Fibroblast of lung (primary cell): ENCODE results near the gene MED15. TPM values are rescaled to one million over a fixed set of nuclear protein-coding genes. Genes with fewer than 3 reads are reported as not detected.

Source experiments
- DNase-seq, 2 donors: peaks; one replicate each; pipeline versions ENCODE4 v3.0.0 to v3.0.0-alpha.2; 2010; ENCODE audit warnings: low read depth in 2 of 2
- H2AFZ ChIP-seq: 2 replicates; pipeline ENCODE4 v1.5.1; 2012; ENCODE audit warnings: low read length, control low read depth, inconsistent platforms
- H3K27ac ChIP-seq: 2 replicates; pipeline ENCODE4 v1.5.1; 2011; ENCODE audit warnings: low read length, control low read depth; ENCODE audit not compliant: insufficient read depth
- H3K27me3 ChIP-seq: 2 replicates; pipeline ENCODE4 v1.5.1; 2011; ENCODE audit warnings: mild to moderate bottlenecking, low read length; ENCODE audit not compliant: control insufficient read depth, insufficient read depth
- H3K36me3 ChIP-seq: 2 replicates; pipeline ENCODE4 v1.5.1; 2011; ENCODE audit warnings: low read length; ENCODE audit not compliant: control insufficient read depth, insufficient read depth
- H3K4me1 ChIP-seq: 2 replicates; pipeline ENCODE4 v1.5.1; 2011; ENCODE audit warnings: low read length; ENCODE audit not compliant: control insufficient read depth, insufficient read depth; ENCODE audit errors: extremely low read depth
- H3K4me2 ChIP-seq: 2 replicates; pipeline ENCODE4 v1.5.1; 2011; ENCODE audit warnings: low read length, control low read depth; ENCODE audit not compliant: insufficient read depth; ENCODE audit errors: extremely low read depth
- H3K4me3 ChIP-seq, 4 experiments: fragments of 200-600 bp in 1 of 4; sonication (generic) in 1 of 4; replicated peaks in 1 of 4; 2 replicates each; pipeline ENCODE4 v1.5.1; 2011 to 2016; ENCODE audit warnings: low read length in 4 of 4, low read depth in 3 of 4, mild to moderate bottlenecking in 3 of 4, control low read depth in 2 of 4, inconsistent platforms in 1 of 4, mixed read lengths in 1 of 4; ENCODE audit not compliant: insufficient read depth in 1 of 4; ENCODE audit errors: control extremely low read depth in 1 of 4
- H3K79me2 ChIP-seq: 2 replicates; pipeline ENCODE4 v1.5.1; 2012; ENCODE audit warnings: mild to moderate bottlenecking, low read length, inconsistent platforms; ENCODE audit not compliant: control insufficient read depth, insufficient read depth
- H3K9ac ChIP-seq: 2 replicates; pipeline ENCODE4 v1.5.1; 2011; ENCODE audit warnings: mild to moderate bottlenecking, low read length, control low read depth; ENCODE audit not compliant: insufficient read depth
- H3K9me3 ChIP-seq: 2 replicates; pipeline ENCODE4 v1.5.1; 2012; ENCODE audit warnings: low read depth, low read length; ENCODE audit not compliant: control insufficient read depth, insufficient read depth
- H4K20me1 ChIP-seq: 2 replicates; pipeline ENCODE4 v1.5.1; 2011; ENCODE audit warnings: low read length; ENCODE audit not compliant: control insufficient read depth, insufficient read depth; ENCODE audit errors: extremely low read depth
- EZH2 ChIP-seq: IDR thresholded peaks from 2 replicates; pipeline ENCODE4 v1.5.1; 2012; ENCODE audit warnings: low read length, control low read depth, mild to moderate bottlenecking; ENCODE audit errors: missing control alignments
- polyA plus RNA-seq, 2 donors: library from polyadenylated mRNA; depleted of rRNA in 1 of 2; stranded (reverse) in 1 of 2; unstranded in 1 of 2; fragments of >200 nt; gene quantifications; 2 replicates each; pipeline ENCODE4 v1.2.1, GENCODE V29; 2011 to 2012; ENCODE audit warnings: missing spikeins in 1 of 2
- total RNA-seq: library from RNA; depleted of rRNA; stranded (reverse); fragments of >200 nt; gene quantifications from 2 replicates; pipeline ENCODE4 v1.2.1, GENCODE V29; 2014
- TF ChIP-seq, protein P1 (sequence below), 2 donors: IDR thresholded peaks in 1 of 2; conservative IDR thresholded peaks in 1 of 2; 1 replicate in 1 of 2; 2 replicates in 1 of 2; pipeline ENCODE4 v1.5.1; 2011 to 2012; ENCODE audit warnings: low read length in 2 of 2, control low read depth in 1 of 2, inconsistent platforms in 1 of 2, low read depth in 1 of 2, mild to moderate bottlenecking in 1 of 2

MED15 gene
- total and polyA plus RNA-seq, 2 donors (not counting 1 experiment from before 2014, with no cell fraction given), result 28.6 TPM

DNA sequence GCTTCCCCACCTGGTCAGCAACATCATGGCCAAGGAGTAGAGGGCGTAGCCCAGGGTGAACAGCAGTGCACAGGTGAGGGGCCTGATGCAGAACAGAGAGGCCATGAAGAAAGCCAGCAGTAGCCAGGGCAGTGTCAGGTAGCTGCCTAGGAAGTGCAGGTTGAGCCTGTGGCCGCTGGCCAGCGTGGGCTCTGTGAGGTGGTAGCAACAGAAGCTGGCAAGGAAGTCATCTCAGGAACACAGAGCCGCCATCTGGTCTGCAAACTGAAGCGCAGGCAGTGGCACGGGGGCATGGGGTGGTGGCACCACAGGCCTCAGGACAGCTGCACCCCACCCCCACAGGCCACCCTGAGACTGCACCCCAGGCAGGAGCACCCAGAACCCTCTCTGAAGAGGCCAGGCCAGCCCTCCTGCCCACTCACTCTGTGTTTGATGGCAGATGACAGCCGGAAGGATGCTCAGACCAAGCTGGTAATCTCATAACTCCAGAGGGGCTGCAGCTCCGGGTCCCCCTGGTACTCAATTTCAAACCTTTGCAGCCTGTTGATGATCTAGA lies 95.3 kb downstream of the MED15 start:
- no peak for DNase-seq

DNA sequence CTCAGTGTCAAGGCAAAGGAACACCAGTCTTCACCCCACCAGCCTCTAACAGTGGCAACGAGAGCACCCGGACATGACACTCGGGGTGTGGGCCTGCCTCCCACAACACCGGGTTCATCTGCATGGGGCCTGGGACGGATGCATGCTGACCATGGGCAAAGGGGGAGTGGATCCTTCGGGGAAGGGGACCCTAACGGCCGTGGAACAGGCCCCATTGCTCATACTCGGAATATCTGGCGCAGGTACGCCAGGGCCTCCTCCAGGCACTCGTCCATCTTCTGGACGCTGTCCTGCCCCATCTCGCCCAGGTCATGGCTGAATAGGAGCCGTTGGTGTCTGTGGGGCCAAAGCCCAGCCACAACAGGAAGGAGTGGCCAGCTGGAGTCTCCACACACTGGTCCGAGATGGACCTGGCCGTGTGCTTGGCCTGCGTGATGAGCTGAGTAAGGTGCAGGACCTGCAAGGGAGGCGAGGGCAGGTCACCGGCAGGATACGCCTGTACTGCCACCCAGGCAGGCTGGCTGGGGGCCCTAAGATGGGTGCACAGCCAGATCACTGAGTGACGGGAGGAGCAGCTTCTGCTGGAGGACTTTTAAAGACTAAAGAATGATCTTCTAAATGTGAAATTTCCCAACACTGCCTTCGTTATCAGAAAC lies 96.8 kb downstream of the MED15 start:
- Histone ChIP-seq H3K27me3 (peaks cover 8% of the 10 kb centered on the region), H3K4me1 (no peaks in the 10 kb centered on the region), H3K9me3 (no peaks in the 10 kb centered on the region), H3K27ac (no peak overlapping the region), H3K79me2 (no peaks in the 10 kb centered on the region), H3K9ac (no peak overlapping the region), H4K20me1 (no peaks in the 10 kb centered on the region), H3K36me3 (no peaks in the 10 kb centered on the region), H3K4me3 (no peak overlapping the region), H2AFZ (no peak overlapping the region), H3K4me2 (no peak overlapping the region)
- TF ChIP-seq, protein P1, sequence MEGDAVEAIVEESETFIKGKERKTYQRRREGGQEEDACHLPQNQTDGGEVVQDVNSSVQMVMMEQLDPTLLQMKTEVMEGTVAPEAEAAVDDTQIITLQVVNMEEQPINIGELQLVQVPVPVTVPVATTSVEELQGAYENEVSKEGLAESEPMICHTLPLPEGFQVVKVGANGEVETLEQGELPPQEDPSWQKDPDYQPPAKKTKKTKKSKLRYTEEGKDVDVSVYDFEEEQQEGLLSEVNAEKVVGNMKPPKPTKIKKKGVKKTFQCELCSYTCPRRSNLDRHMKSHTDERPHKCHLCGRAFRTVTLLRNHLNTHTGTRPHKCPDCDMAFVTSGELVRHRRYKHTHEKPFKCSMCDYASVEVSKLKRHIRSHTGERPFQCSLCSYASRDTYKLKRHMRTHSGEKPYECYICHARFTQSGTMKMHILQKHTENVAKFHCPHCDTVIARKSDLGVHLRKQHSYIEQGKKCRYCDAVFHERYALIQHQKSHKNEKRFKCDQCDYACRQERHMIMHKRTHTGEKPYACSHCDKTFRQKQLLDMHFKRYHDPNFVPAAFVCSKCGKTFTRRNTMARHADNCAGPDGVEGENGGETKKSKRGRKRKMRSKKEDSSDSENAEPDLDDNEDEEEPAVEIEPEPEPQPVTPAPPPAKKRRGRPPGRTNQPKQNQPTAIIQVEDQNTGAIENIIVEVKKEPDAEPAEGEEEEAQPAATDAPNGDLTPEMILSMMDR (conservative IDR thresholded peaks at IDR 0.05 in 1 of 2, IDR thresholded peaks at IDR 0.05 in 1 of 2; ENCODE audit: low read depth in 1 of 2, low read length in 2 of 2), result no peak
- TF ChIP-seq EZH2, result no peak
- DNase-seq, result no peak

More for the DNA sequence above, 95.3 kb downstream of the MED15 start:
- H3K79me2 ChIP-seq, result no peaks in the 10 kb centered on the region
- H3K9ac ChIP-seq, result no peak overlapping the region
- no peak for TF ChIP-seq EZH2
- TF ChIP-seq, protein P1 (conservative IDR thresholded peaks at IDR 0.05 in 1 of 2, IDR thresholded peaks at IDR 0.05 in 1 of 2; ENCODE audit: low read depth in 1 of 2, low read length in 2 of 2), result no peak
- no peaks in the 10 kb centered on the region for H3K4me1 ChIP-seq
- no peaks in the 10 kb centered on the region for H3K9me3 ChIP-seq
- no peaks in the 10 kb centered on the region for H3K36me3 ChIP-seq
- no peak overlapping the region for H3K27ac ChIP-seq
- no peak overlapping the region for H3K4me2 ChIP-seq
- H3K4me3 ChIP-seq, result no peak overlapping the region
- no peaks in the 10 kb centered on the region for H4K20me1 ChIP-seq
- peaks cover 8% of the 10 kb centered on the region for H3K27me3 ChIP-seq
- H2AFZ ChIP-seq, result no peak overlapping the region

DNA sequence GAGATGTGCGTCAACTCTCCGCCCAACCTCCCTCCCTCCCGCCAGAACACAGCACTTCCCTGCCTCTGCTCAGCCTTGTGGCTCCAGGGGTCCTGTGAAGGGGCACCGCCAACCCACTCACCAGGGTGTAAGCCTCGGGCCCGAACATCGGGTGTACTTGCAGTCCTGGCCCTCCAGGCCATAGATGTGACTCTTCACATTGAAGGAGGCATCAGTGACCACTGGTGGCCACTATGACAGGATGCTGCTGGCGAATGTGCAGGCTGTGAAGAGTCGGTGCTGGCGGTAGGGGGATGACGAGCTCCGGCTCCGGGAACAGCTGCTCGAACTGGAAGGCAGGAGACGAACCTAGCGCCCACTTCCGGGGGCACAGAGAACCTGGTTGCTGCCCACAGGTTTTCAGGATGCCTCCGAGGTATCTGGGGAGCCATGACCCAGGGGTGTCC lies 97.4 kb downstream of the MED15 start:
- TF ChIP-seq, protein P1 (conservative IDR thresholded peaks at IDR 0.05 in 1 of 2, IDR thresholded peaks at IDR 0.05 in 1 of 2; ENCODE audit: low read depth in 1 of 2, low read length in 2 of 2), result no peak
- Histone ChIP-seq H3K79me2 (no peaks in the 10 kb centered on the region), H3K36me3 (no peaks in the 10 kb centered on the region), H3K27ac (no peak overlapping the region), H4K20me1 (no peaks in the 10 kb centered on the region), H3K4me2 (no peak overlapping the region), H3K4me3 (no peak overlapping the region), H3K9me3 (no peaks in the 10 kb centered on the region), H2AFZ (no peak overlapping the region), H3K9ac (no peak overlapping the region), H3K27me3 (peaks cover 8% of the 10 kb centered on the region), H3K4me1 (no peaks in the 10 kb centered on the region)
- DNase-seq, result no peak
